Activated CD4-positive, alpha-beta T cell treated with anti-CD3 and anti-CD28 coated beads for 24 hours (primary cell): ENCODE measurements around the gene ANTXR1.
"Not testable (repeated sequence)": the region's sequence is repeated elsewhere in the genome, so short reads cannot be mapped to it uniquely, and the experiment has no call there.

Experiments
- DNase-seq, 2 donors: peaks; one replicate each; pipeline ENCODE4 v3.0.0-alpha.2; 2020; ENCODE audit warnings: low read depth in 2 of 2

ANTXR1 gene

GRCh38 chr2:69237070-69237670, 224.2 kb downstream of the ANTXR1 start:
- no peak for DNase-seq

DNA sequence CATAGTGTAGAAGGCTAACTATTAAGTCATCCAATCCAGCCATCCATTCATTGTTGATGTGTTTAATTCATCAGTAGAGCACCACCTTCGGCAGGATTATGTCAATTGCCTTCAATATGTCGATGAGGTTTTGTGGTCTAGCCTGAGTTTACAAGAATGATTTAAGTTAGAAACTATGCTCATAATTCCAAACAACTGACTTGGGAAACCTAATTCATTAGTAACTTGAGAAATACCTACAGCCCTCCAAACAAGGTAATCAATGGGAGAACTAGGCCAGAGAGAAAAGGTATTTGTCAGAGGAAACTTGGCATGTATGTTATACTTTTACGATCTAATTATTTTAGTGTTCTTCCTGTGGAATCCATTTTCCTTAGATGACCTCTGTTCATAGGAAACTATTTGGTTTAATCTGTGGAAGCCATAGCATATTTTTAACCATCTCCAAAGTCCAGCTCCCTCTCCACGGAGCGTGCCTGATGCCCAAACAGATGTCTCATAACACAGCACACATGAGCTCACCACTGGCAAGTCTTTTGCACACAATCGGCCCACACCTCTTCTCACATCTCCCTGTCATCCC, 225.6 kb downstream of the ANTXR1 start:
- no peak for DNase-seq

DNA sequence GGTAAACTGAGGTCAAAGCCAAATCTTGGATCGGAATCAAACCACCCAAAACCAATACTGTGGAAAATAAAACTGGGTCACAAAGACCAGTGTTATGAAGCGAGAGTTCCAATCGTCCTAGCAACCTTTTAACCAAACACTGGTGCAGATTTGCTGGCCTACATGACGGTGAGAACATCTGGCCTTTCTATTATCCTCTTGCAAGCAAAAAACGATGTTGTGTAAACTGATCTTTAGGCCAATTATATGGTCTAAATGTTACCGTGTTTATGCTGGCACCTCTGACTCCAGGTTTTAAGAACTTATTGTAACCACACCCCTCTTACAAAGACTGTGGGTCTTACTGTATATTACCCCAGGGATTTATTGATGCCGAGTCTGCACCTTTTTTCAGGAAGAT, 228.1 kb downstream of the ANTXR1 start:
- DNase-seq, result no peak

- DNase-seq, result no peak
These were observed 228.9 kb downstream of the ANTXR1 start for GRCh38 chr2:69241664-69242514.

- DNase-seq, result no peak
These were observed 229.7 kb downstream of the ANTXR1 start for GRCh38 chr2:69242651-69243051.

- DNase-seq, result no peak
These were observed 230.7 kb downstream of the ANTXR1 start for GRCh38 chr2:69243652-69244051.

- no peak for DNase-seq
These were observed 231.9 kb downstream of the ANTXR1 start for GRCh38 chr2:69244882-69245281.

DNA sequence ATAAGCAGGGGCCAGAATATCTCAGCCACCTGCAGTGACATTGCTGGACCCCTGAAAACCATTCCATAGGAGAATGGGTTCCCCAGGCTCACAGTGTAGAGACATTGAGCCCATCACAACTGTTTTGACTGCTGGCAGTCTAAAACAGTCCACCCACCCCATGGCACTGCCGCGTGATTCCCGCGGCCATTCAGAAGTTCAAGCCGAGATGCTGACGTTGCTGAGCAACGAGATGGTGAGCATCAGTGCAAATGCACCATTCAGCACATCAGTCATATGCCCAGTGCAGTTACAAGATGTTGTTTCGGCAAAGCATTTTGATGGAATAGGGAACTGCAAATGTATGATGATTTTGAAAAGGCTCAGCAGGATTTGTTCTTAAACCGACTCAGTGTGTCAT, 234.6 kb downstream of the ANTXR1 start:
- no peak for DNase-seq

GRCh38 chr2:69248232-69248631, 235.3 kb downstream of the ANTXR1 start:
- DNase-seq, result no peak

GRCh38 chr2:69250981-69251380, 238.0 kb downstream of the ANTXR1 start:
- no peak for DNase-seq

GRCh38 chr2:69251943-69252342, 239.0 kb downstream of the ANTXR1 start:
- no peak for DNase-seq

DNA sequence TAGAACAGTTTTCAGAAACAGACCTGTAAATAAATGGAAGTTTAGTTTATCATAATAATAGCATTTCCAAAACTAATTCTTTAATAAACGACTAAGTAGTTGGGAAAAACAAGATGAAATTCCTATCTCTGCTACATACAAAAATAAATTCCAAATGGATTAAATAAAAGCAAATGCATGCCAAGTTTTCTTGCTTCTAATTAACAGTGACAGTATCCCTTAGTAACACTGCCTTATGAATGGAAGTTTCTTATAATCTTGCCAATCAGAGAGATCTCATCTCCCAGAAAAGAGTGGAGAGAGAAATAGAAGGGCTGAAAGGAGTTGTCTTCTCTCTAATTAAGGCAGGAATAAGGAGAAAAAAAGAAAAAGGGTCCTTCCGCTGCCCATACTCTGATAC, 240.1 kb downstream of the ANTXR1 start:
- DNase-seq, result no peak

GRCh38 chr2:69253611-69254301, 240.8 kb downstream of the ANTXR1 start:
- DNase-seq, result no peak

DNA sequence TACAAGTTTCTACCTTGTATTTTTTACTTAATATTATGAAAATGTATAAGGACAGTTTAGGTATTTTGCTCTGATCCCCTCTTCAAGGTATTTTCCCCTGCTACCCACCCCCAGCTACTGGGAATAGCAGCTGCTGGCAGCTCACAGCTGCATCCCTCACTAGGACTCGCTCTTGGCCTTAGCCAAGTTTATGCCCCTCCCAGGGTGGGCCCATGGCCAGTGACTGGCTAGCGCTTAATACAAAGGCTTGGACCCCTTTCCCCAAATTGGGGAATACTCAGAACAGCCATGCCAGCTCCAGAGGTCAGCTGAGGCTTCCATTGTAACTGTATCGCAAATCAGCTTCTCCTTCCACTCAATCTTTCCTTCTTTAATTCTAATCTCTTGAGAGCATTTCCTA, 242.8 kb downstream of the ANTXR1 start:
- no peak for DNase-seq

GRCh38 chr2:69259994-69260591, 247.1 kb downstream of the ANTXR1 start:
- not testable (repeated sequence) for DNase-seq

GRCh38 chr2:69260666-69261065, 247.7 kb downstream of the ANTXR1 start:
- no peak for DNase-seq

DNA sequence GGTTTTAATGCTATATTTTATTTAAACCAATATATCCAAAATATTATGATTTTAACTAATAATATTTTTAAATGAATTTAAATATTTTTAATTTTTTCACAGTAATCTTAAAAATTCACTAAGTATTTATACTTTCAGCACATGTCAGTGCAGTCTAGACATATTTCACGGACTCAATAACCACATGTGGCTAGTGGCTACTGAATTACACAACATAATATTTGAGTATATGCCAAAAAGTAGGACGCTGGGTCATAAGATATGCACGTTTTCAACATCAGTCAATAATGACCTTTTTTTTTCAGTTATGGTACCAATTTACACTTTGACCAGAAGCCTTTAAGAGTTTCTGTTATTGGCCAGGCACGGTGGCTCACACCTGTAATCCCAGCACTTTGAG, 256.4 kb downstream of the ANTXR1 start:
- no peak for DNase-seq

GRCh38 chr2:69271831-69272257, 258.9 kb downstream of the ANTXR1 start:
- no peak for DNase-seq

DNA sequence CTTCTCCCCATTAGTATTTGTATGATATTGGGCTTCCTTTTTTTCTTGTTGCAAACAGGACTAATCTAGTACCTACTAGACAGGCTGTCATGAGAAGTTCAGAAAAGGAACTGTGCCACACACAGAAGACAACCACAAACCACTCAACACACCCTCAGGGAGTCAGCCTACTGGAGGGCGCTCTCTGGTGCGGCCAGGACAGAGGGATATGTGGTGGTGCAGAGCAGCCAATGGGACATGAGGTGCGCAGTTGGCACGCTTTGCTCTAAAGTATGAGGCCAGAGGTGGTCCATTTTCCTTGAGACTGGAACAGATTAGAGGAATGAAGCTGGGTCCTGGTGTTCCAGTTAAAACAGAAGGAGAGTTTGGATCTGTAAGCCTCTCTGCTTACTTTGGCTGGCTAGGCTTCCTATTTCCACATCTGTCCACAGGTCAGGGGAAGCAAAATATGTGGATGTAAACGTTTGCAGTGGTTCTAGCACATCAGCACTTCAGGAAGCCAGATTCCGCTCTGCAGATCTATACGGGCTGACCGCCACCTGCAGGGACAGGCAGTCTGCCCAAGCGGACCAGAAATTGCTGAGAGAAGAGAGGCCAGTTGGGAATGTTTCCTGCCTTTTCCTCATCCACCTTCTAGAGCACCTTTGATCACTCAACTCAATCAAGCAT, 260.0 kb downstream of the ANTXR1 start:
- no peak for DNase-seq

- no peak for DNase-seq
These were observed 262.5 kb downstream of the ANTXR1 start for GRCh38 chr2:69275490-69275889.

GRCh38 chr2:69278366-69278765, 265.4 kb downstream of the ANTXR1 start:
- no peak for DNase-seq
